ENCODE measurements around the gene DNAJC1.

DNAJC1 gene

DNA sequence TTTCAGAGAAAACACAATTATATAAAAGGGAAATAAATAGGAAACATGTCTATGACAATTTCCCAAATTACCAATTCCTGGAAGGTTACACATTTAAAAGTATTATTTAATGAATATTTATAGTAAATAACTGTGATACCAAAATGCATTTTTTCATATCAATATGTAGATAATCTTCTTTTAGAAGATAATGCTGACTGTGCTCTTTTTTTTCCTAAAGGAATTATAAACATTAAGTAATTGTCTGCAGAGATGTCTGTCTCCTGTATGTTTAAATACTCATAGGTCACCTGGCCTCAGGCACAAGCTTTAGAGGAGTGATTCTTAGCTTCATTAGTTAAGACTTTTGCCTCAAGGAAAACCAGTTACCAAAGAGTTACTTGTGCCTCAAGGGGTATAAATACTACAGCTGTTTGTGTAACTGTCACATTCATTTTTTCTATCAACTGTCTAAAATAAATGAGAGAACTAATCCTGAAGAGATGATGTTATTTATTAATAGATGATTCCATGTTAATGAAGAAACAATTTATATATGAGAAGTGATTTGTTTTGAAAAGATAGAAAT is 77.1 kb downstream of the DNAJC1 start:
- Histone ChIP-seq H3K9me3 (ENCODE audit: low read length) (no peaks in the 10 kb centered on the region), H3K4me3 (ENCODE audit: low read depth, low read length, poor library complexity, severe bottlenecking) (no peak overlapping the region)

DNA sequence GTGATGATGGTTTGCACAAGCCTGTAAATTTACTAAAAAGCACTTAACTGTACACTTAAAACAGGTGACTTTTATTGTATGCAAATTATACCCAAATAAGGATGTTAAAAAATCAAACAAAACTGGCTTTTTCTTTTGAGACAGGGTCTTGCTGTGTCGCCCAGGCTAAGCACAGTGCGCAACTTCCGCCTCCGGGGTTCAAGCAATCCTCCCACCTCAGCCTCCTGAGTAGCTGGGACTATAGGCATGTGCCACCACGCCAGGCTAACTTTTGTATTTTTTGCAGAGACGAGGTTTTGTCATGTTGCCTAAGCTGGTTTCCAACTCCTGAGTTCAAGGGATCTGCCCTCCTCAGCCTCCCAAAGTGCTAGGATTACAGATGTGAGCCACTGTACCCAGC is 77.7 kb downstream of the DNAJC1 start:
- TF ChIP-seq EZH2 (IDR thresholded peaks at IDR 0.05; ENCODE audit: borderline replicate concordance, low read length): no peak
- TF ChIP-seq, protein P1, sequence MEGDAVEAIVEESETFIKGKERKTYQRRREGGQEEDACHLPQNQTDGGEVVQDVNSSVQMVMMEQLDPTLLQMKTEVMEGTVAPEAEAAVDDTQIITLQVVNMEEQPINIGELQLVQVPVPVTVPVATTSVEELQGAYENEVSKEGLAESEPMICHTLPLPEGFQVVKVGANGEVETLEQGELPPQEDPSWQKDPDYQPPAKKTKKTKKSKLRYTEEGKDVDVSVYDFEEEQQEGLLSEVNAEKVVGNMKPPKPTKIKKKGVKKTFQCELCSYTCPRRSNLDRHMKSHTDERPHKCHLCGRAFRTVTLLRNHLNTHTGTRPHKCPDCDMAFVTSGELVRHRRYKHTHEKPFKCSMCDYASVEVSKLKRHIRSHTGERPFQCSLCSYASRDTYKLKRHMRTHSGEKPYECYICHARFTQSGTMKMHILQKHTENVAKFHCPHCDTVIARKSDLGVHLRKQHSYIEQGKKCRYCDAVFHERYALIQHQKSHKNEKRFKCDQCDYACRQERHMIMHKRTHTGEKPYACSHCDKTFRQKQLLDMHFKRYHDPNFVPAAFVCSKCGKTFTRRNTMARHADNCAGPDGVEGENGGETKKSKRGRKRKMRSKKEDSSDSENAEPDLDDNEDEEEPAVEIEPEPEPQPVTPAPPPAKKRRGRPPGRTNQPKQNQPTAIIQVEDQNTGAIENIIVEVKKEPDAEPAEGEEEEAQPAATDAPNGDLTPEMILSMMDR (IDR thresholded peaks at IDR 0.05; ENCODE audit: low read length): no peak
- H3K4me2 ChIP-seq (ENCODE audit: low read length): no peak overlapping the region

More for the DNA sequence above, 77.1 kb downstream of the DNAJC1 start:
- Histone ChIP-seq H3K27me3 (ENCODE audit: insufficient read depth, low read length) (no peaks in the 10 kb centered on the region), H3F3A (ENCODE audit: insufficient read depth, low read length) (no peaks in the 10 kb centered on the region), H3K4me1 (ENCODE audit: insufficient read depth, low read length, severe bottlenecking) (no peaks in the 10 kb centered on the region), H4K20me1 (ENCODE audit: insufficient read depth, low read length) (no peaks in the 10 kb centered on the region), H2AFZ (ENCODE audit: low read length) (no peak overlapping the region), H3K4me2 (ENCODE audit: low read length) (no peak overlapping the region), H3K36me3 (ENCODE audit: insufficient read depth, low read length) (no peaks in the 10 kb centered on the region), H3K9ac (ENCODE audit: low read length) (no peak overlapping the region), H3K9me2 (ENCODE audit: low read depth, low read length) (no peaks in the 10 kb centered on the region), H3K27ac (ENCODE audit: low read depth, low read length, poor library complexity, severe bottlenecking) (no peak overlapping the region), H3K79me2 (ENCODE audit: insufficient read depth, low read length) (no peaks in the 10 kb centered on the region)
- TF ChIP-seq EZH2 (IDR thresholded peaks at IDR 0.05; ENCODE audit: borderline replicate concordance, low read length): no peak
- TF ChIP-seq, protein P1 (IDR thresholded peaks at IDR 0.05; ENCODE audit: low read length): no peak

DNA sequence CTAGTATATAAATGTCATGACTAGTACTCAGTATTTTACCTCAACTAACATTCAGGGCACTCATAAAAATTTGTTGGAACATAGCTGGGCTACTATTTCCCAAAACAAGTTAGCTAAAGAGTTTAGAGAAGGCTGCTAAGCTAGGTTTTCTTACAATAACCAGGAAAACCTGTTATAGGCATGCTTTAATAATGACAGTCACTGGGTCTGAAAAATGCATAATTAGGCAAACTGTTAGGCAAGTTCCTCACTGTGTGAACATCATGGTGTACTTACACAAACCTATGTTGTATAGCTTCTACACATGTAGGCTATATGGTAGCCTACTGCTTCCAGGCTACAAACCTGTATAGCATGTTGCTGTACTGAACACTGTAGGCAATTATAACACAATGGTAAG is 79.0 kb downstream of the DNAJC1 start:
- Histone ChIP-seq H3K9me3 (ENCODE audit: low read length) (no peaks in the 10 kb centered on the region), H3K36me3 (ENCODE audit: insufficient read depth, low read length) (no peaks in the 10 kb centered on the region), H3K9me2 (ENCODE audit: low read depth, low read length) (no peaks in the 10 kb centered on the region), H3K27me3 (ENCODE audit: insufficient read depth, low read length) (no peaks in the 10 kb centered on the region; the same call in 1 of the 2 replicates), H4K20me1 (ENCODE audit: insufficient read depth, low read length) (no peaks in the 10 kb centered on the region), H2AFZ (ENCODE audit: low read length) (no peak overlapping the region), H3K4me2 (ENCODE audit: low read length) (no peak overlapping the region), H3K79me2 (ENCODE audit: insufficient read depth, low read length) (no peaks in the 10 kb centered on the region), H3F3A (ENCODE audit: insufficient read depth, low read length) (no peaks in the 10 kb centered on the region), H3K9ac (ENCODE audit: low read length) (no peak overlapping the region), H3K4me3 (ENCODE audit: low read depth, low read length, poor library complexity, severe bottlenecking) (no peak overlapping the region), H3K27ac (ENCODE audit: low read depth, low read length, poor library complexity, severe bottlenecking) (no peak overlapping the region), H3K4me1 (ENCODE audit: insufficient read depth, low read length, severe bottlenecking) (no peaks in the 10 kb centered on the region)
- TF ChIP-seq EZH2 (IDR thresholded peaks at IDR 0.05; ENCODE audit: borderline replicate concordance, low read length): no peak
- TF ChIP-seq, protein P1 (IDR thresholded peaks at IDR 0.05; ENCODE audit: low read length): no peak

More for the DNA sequence above, 77.7 kb downstream of the DNAJC1 start:
- H3K4me1 ChIP-seq (ENCODE audit: insufficient read depth, low read length, severe bottlenecking): no peaks in the 10 kb centered on the region
- H3K9me3 ChIP-seq (ENCODE audit: low read length): no peaks in the 10 kb centered on the region
- H3K9ac ChIP-seq (ENCODE audit: low read length): no peak overlapping the region
- H3F3A ChIP-seq (ENCODE audit: insufficient read depth, low read length): no peaks in the 10 kb centered on the region
- H3K36me3 ChIP-seq (ENCODE audit: insufficient read depth, low read length): no peaks in the 10 kb centered on the region
- no peaks in the 10 kb centered on the region for H3K79me2 ChIP-seq (ENCODE audit: insufficient read depth, low read length)
- no peak overlapping the region for H3K27ac ChIP-seq (ENCODE audit: low read depth, low read length, poor library complexity, severe bottlenecking)
- no peak overlapping the region for H2AFZ ChIP-seq (ENCODE audit: low read length)
- H3K9me2 ChIP-seq (ENCODE audit: low read depth, low read length): no peaks in the 10 kb centered on the region
- H3K4me3 ChIP-seq (ENCODE audit: low read depth, low read length, poor library complexity, severe bottlenecking): no peak overlapping the region
- no peaks in the 10 kb centered on the region; the same call in 1 of the 2 replicates for H3K27me3 ChIP-seq (ENCODE audit: insufficient read depth, low read length)
- no peaks in the 10 kb centered on the region for H4K20me1 ChIP-seq (ENCODE audit: insufficient read depth, low read length)
